CD4-positive, alpha-beta T cell (primary cell): ENCODE results near the gene EIF4A2. TPM values are rescaled to one million over a fixed set of nuclear protein-coding genes. Genes with fewer than 3 reads are reported as not detected.

ENCODE experiments used
- ATAC-seq: fragments of 200-7000 bp; cut with Tn5 transposase; one replicate; pipeline ENCODE4 v1.10.0; 2022; ENCODE audit warnings: mild to moderate bottlenecking; ENCODE audit not compliant: poor library complexity
- CTCF ChIA-PET: fragments of 350-600 bp; sonication (Branson Sonifier 250); formaldehyde crosslinking; loops from one replicate; lab custom pipeline; 2021; ENCODE audit warnings: antibody characterized with exemption, inconsistent platforms; lab: Charles Lee
- POLR2A ChIA-PET: fragments of 350-600 bp; sonication (Branson Sonifier 250); formaldehyde crosslinking; loops from one replicate; lab custom pipeline; 2021; ENCODE audit warnings: antibody characterized with exemption, inconsistent platforms; lab: Charles Lee
- DNase-seq, 14 experiments: peaks; one replicate each; pipeline ENCODE4 v3.0.0-alpha.2; 2013 to 2020; ENCODE audit warnings: mixed read lengths in 2 of 14
- H3K27ac ChIP-seq, 2 donors: one replicate each; pipeline versions ENCODE4 v1.5.1 to v1.7.0; 2013; ENCODE audit warnings: low read length in 2 of 2, low read depth in 1 of 2, mild to moderate bottlenecking in 1 of 2
- H3K27me3 ChIP-seq, 2 experiments: 1 replicate in 1 of 2; 2 replicates in 1 of 2; pipeline versions ENCODE4 v1.6.1 to v1.7.0; 2013; ENCODE audit warnings: low read length in 2 of 2, control low read depth in 1 of 2, mild to moderate bottlenecking in 1 of 2, moderate library complexity in 1 of 2; ENCODE audit not compliant: insufficient read depth in 2 of 2, control insufficient read depth in 1 of 2
- H3K36me3 ChIP-seq: one replicate; pipeline ENCODE4 v1.6.1; 2013; ENCODE audit warnings: low read length, control low read depth; ENCODE audit not compliant: insufficient read depth
- H3K4me1 ChIP-seq: one replicate; pipeline ENCODE4 v1.6.1; 2013; ENCODE audit warnings: low read length, control low read depth; ENCODE audit not compliant: insufficient read depth
- H3K4me3 ChIP-seq: one replicate; pipeline ENCODE4 v1.5.1; 2013; ENCODE audit warnings: mild to moderate bottlenecking, low read length, moderate library complexity
- H3K9me3 ChIP-seq, 2 experiments: 1 replicate in 1 of 2; 2 replicates in 1 of 2; pipeline versions ENCODE4 v1.6.1 to v1.7.0; 2013; ENCODE audit warnings: low read length in 2 of 2, mild to moderate bottlenecking in 2 of 2, control low read depth in 1 of 2, moderate library complexity in 1 of 2; ENCODE audit not compliant: control insufficient read depth in 1 of 2, insufficient read depth in 1 of 2
- H3K27ac Mint-ChIP-seq: one replicate; pipeline ENCODE4 v1.8.0; 2020; ENCODE audit warnings: mixed read lengths
- H3K27me3 Mint-ChIP-seq: one replicate; pipeline ENCODE4 v1.8.0; 2021; ENCODE audit warnings: mixed read lengths
- H3K36me3 Mint-ChIP-seq: one replicate; pipeline ENCODE4 v1.8.0; 2021; ENCODE audit warnings: low read depth, mixed read lengths
- H3K4me1 Mint-ChIP-seq: one replicate; pipeline ENCODE4 v1.8.0; 2021; ENCODE audit warnings: low read depth, mixed read lengths
- H3K4me3 Mint-ChIP-seq: one replicate; pipeline ENCODE4 v1.8.0; 2020; ENCODE audit warnings: mild to moderate bottlenecking, mixed read lengths
- H3K9me3 Mint-ChIP-seq: one replicate; pipeline ENCODE4 v1.8.0; 2020; ENCODE audit warnings: mixed read lengths
- CTCF ChIP-seq: fragments of 200-600 bp; IDR thresholded peaks from one replicate; pipeline ENCODE4 v1.8.0; 2022; ENCODE audit warnings: antibody characterized with exemption, mild to moderate bottlenecking
- intact Hi-C, 2 experiments: fragments of 100-400 bp; cut with DNase I in 1 of 2; cut with micrococcal nuclease in 1 of 2; formaldehyde crosslinking; loops; one replicate each; pipeline versions ENCODE4 v1.15.1 to v1.9.0; 2023 to 2025; cut with DNase I, micrococcal nuclease
- total RNA-seq, 174 experiments: library from RNA in 2 of 174; stranded (reverse) in 2 of 174; gene quantifications; one replicate each; pipeline ENCODE4 v1.2.3 and lab custom pipeline; 2021 to 2026

Gene EIF4A2
- total RNA-seq, 2 experiments from 2014 or later: 1,039 to 1,046 TPM

- no peak for TF ChIP-seq CTCF
- no peaks in the 10 kb centered on the region for H3K4me1 ChIP-seq
- no peaks in the 10 kb centered on the region for H3K27me3 Mint-ChIP-seq
- H3K9me3 ChIP-seq: no peaks in the 10 kb centered on the region
- H3K9me3 Mint-ChIP-seq: no peaks in the 10 kb centered on the region
- no peaks in the 10 kb centered on the region for H3K36me3 ChIP-seq
- H3K27me3 ChIP-seq: no peaks in the 10 kb centered on the region
- DNase-seq (no peak), ATAC-seq (no peak)
- no peak overlapping the region for H3K27ac Mint-ChIP-seq
- no peak overlapping the region for H3K4me3 Mint-ChIP-seq
- CTCF ChIA-PET: no interaction called here
- no peaks in the 10 kb centered on the region for H3K4me1 Mint-ChIP-seq
- no peaks in the 10 kb centered on the region for H3K36me3 Mint-ChIP-seq
- intact Hi-C loops: no loop called here
- no peak overlapping the region for H3K27ac ChIP-seq
- POLR2A ChIA-PET: no interaction called here
- no peak overlapping the region for H3K4me3 ChIP-seq
These were observed 29.4 kb upstream of the EIF4A2 start for GRCh38 chr3:186754006-186754405.

GRCh38 chr3:186754871-186755270 is 28.5 kb upstream of the EIF4A2 start:
- H3K4me3 Mint-ChIP-seq: no peak overlapping the region
- H3K27me3 Mint-ChIP-seq: no peaks in the 10 kb centered on the region
- H3K36me3 ChIP-seq: no peaks in the 10 kb centered on the region
- no peaks in the 10 kb centered on the region for H3K4me1 Mint-ChIP-seq
- DNase-seq (no peak), ATAC-seq (no peak)
- H3K4me3 ChIP-seq: no peak overlapping the region
- no peaks in the 10 kb centered on the region for H3K27me3 ChIP-seq
- no peak for TF ChIP-seq CTCF
- intact Hi-C loops: no loop called here
- POLR2A ChIA-PET: no interaction called here
- no peaks in the 10 kb centered on the region for H3K36me3 Mint-ChIP-seq
- H3K4me1 ChIP-seq: no peaks in the 10 kb centered on the region
- H3K9me3 Mint-ChIP-seq: no peaks in the 10 kb centered on the region
- CTCF ChIA-PET: no interaction called here
- no peak overlapping the region for H3K27ac ChIP-seq
- no peaks in the 10 kb centered on the region for H3K9me3 ChIP-seq
- no peak overlapping the region for H3K27ac Mint-ChIP-seq

GRCh38 chr3:186757214-186757613 is 26.2 kb upstream of the EIF4A2 start:
- Mint-ChIP-seq H3K27me3 (no peaks in the 10 kb centered on the region), H3K4me1 (no peaks in the 10 kb centered on the region), H3K36me3 (no peaks in the 10 kb centered on the region), H3K9me3 (no peaks in the 10 kb centered on the region), H3K27ac (no peak overlapping the region), H3K4me3 (no peak overlapping the region)
- POLR2A ChIA-PET: no interaction called here
- H3K27me3 ChIP-seq: no peaks in the 10 kb centered on the region
- ATAC-seq (no peak), DNase-seq (no peak)
- CTCF ChIA-PET: interaction anchor here (0.7 kb wide), 1 partner anchor 8 kb away, joined by 3 read pairs; no protein-coding TSS in a partner anchor
- no peak overlapping the region for H3K27ac ChIP-seq
- no peaks in the 10 kb centered on the region for H3K9me3 ChIP-seq
- H3K36me3 ChIP-seq: no peaks in the 10 kb centered on the region
- intact Hi-C loops: no loop called here
- H3K4me3 ChIP-seq: no peak overlapping the region
- no peaks in the 10 kb centered on the region for H3K4me1 ChIP-seq
- no peak for TF ChIP-seq CTCF
